ENCODE measurements around the gene JUN.

The JUN gene

GRCh38 chr1:58783993-58784757 lies at the start of gene JUN:
Gene JUN, minus strand, starts transcription at chr1:58784047. Its CDS starts 977 bp downstream, at chr1:58783070.
- DNase-seq: peak; percentile 99

GRCh38 chr1:58833166-58833565 lies 49.3 kb upstream of the JUN start:
- no peak for DNase-seq

- no peak for DNase-seq
Measured at GRCh38 chr1:58830291-58830690, 46.4 kb upstream of the JUN start.

DNA sequence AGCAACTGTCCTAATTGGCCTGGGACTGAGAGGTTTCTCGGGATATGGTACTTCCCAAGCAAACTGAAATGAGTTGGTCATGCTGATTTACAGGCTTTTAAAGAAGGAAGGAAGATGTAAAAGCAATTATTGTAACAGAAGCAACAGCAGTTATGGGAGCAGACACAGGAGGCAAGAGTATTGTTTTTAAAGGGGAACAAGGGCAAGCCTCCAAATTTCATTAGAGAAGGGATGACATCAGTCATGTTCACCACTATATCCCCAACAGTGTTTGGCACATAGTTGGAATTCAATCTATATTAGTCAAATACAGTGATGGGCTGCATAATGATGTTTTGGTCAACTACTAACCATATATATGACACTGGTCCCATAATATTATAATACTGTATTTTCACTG lies 46.0 kb upstream of the JUN start:
- DNase-seq: no peak

GRCh38 chr1:58827298-58827697 lies 43.5 kb upstream of the JUN start:
- DNase-seq: no peak

DNA sequence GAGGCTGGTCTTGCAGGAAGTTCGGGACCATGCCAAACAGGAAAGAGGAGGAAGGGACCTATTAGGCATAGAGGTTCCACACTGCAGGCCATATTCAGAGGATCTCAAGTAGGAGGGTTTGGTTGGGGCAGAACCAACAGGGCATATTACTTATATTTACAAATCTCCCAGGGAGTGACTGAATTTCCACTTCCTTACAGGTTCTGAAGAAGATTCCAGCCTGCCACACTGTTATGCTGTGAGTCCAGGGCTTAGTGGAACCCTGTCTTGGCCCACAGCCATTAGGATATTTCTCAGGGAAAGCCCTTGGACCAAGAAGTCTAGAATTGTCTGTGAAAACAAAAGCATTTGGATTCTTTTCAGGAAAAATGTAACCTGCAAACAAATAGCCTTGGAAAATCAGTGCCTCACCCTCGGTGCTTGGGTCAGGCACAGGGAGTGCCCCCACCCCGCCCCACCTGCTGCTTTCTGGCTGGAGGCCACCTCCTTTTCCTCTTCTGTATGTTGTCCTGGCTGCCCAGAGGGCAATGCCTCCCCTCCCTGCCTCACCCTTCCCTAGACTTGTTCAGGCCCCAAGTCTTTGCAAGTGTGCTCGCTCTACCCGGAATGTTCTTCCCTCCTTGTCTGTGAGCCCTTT lies 41.0 kb upstream of the JUN start:
- no peak for DNase-seq

DNA sequence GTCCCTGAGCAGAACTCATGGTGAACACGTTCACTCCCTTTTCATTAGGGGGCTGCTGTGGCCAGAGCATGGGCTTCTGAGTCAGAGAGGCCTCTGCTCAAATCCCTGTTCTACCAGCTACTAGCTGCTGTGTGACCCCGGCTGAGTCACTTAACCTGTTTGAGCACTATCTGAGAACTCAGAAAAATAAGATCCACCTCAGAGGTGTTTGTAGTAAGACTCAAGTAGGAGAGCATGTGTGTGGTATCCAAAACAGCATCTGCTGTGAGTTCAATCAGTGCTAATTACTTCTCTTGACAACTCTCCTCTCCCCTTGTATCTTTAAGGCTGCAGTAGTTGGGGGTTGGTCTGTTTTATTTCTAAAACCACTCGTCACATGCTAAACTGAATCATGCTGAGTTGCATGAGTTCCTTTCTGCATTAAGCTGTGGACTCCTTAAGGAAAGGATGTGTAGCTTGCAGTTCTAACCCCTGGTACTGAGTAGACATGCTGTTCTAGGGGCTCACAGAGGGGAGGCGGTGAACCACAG lies 39.7 kb upstream of the JUN start:
- DNase-seq: peak; percentile 56

GRCh38 chr1:58821309-58821708 lies 37.5 kb upstream of the JUN start:
- no peak for DNase-seq

DNA sequence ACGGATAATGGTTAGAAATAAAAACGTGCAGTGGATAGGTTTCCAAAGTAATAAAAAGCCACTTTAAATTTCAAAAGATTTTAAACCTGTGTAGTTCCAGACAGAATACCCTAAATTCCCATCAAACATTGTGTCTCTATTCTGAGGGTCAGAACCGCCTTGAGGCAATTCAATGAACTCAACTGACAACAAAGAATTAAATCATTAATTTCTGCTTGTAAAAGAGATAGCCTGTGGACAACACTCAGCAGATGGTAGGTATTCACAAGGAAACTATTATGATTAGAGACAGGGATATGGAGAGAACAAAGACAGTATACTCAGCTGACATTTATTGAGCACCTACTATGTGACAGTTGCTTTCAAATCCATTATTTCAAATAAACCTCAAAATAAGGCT lies 35.1 kb upstream of the JUN start:
- no peak for DNase-seq

- peak; percentile 13 for DNase-seq
Measured at GRCh38 chr1:58818075-58818474, 34.2 kb upstream of the JUN start.

- no peak for DNase-seq
Measured at GRCh38 chr1:58816747-58817221, 32.9 kb upstream of the JUN start.

DNA sequence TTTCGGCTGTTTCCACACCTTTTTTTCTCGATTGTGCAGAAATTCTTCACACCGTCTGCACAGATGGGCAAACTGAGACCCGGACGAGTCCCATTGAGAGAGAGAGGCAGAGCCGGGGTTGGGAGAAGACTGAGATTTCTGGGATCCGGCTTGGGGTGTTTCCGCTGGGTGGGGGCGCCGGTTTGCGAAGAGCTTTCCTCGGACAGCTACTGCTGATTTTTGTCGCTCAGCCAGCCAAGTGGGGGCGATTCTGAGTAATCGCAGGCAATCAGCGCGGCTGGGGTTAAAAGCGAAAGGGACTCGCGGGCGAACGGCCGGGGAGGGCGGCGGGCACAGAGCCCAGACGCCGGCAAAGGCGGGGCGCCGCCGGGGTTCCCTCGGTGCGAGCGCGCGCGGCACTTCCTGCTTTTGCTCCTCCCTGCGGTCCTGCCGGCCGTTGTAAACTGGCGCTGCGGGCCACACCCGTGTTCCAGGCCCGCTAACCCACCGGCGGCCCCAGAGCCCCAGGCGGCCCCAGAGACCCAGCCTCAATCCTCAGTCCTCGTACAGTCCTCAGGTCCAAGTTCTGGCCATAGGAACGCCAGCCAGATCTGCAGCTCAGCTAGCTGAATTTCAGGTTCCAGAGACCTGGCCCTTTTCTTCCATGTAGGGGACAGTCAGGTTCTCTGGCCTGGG lies 32.4 kb upstream of the JUN start:
- DNase-seq: peak; percentile 85

DNA sequence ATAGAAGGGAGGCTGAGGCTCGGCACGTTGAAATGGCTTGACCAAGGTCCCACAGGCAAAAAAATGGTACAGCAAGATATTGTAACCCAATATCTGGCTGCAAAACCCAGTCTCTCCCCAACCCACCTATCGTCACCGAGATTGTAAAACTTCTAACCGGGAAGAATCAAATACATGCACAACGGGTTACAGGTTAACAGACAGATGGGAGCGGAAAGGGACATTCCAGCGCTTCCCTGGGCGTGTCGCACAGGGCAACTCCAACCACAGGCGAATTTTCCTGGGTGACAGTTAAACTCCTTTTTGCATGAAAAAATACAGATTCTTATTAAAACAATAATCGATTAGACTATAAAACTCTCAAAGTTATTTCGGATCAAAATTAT lies 31.8 kb upstream of the JUN start:
- DNase-seq: no peak

DNA sequence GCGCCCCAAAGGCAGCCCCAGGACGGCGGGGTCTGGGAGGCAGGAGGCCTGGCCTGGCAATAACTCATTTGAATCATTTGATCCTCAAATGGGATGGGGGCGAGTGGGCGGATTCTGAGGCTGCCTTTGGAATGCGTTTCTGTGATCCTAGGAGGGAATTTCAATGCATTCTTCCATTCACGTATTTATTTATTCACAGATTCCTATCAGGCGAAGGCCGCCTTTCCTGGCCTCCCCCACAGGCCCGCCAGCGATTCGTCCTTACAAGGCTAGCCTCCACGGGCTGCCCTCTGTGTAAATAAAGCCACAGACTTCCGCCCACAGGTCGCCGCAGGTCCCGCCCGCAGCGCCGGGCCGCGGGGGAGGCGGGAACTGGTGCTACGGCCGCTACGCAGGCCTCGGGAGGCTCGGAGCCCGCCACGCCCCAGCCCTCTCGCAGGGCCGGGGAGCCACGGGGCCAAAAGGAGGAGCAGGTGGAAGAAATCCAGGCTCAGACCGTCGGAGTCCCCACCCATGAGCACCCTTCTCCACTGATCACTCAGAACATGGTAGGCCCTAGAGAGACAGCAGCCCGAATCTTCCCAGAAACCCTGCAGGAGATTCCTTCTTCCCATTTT lies 31.3 kb upstream of the JUN start:
- peak; percentile 87 for DNase-seq

- DNase-seq: no peak
Measured at GRCh38 chr1:58814251-58815068, 30.6 kb upstream of the JUN start.

- no peak for DNase-seq
Measured at GRCh38 chr1:58813801-58814200, 30.0 kb upstream of the JUN start.

DNA sequence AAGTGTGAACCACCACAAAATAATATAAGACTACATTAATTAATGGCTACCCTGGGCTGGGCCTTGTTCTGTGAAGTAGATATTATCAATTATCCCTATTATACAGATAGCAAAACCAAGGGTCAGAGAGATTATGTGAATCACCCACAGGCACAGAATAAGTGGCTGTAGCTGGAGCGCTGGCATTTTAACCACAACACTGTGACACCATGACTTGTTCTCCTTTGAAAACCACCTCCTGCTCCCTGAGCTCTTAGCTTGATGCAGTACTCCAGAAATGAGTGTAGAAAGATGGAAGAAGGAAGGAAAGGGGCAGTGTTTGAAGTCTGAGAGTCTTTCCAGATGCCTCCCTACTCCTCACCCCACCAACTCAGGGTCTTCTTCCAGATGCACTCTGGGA lies 29.5 kb upstream of the JUN start:
- DNase-seq: no peak

GRCh38 chr1:58812926-58813325 lies 29.1 kb upstream of the JUN start:
- DNase-seq: no peak

DNA sequence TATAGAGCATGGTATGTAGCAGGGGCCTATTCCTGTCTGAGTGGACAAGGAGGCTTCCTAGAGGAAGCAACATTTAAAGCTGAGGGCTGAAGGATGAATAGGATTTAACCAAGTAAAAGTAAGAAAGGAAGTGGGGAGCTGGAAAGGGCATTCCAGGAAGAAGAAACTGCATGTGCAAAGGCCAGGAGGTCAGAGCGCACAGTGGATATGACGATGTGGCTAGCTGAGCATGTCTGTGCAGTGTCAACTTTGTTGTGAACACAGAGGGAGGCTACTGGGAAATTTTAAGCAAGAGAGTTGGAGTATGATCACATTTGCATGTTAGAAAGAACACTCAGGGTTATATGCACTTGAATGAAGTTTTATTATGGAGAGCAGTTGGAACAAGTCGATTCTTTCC lies 28.6 kb upstream of the JUN start:
- no peak for DNase-seq

DNA sequence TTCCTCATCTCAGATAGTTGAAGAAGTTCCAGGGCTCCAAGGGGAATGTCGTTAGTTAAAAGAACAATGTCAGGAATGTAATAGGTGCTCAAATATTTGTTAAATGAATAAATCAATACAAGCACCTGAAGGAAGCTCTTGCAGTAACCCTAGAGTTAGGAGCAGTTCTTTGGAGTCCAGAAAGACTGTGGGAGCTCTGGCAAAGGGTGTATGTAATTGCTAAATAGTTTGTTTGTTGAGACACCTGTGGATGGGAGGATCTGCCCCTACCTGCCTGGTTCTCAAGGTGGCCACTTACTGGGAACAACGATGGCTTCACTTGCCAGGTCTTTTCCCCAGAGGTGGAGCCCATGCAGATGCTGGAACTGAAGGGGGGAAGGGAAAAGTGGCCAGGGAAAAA lies 27.5 kb upstream of the JUN start:
- no peak for DNase-seq

- DNase-seq: no peak
Measured at GRCh38 chr1:58809325-58810010, 25.6 kb upstream of the JUN start.

- DNase-seq: no peak
Measured at GRCh38 chr1:58808077-58808476, 24.2 kb upstream of the JUN start.

All from T1000 (cell line).